Central memory CD8-positive, alpha-beta T cell (primary cell): ENCODE results near the gene SAG.
"Not testable (repeated sequence)": the region's sequence is repeated elsewhere in the genome, so short reads cannot be mapped to it uniquely, and the experiment has no call there.

Experiments used
- ATAC-seq: fragments of 150-1000 bp; cut with Tn5 transposase; replicated peaks from 2 replicates; pipeline ENCODE4 v1.10.0; 2022; ENCODE audit warnings: mild to moderate bottlenecking, moderate FRiP score, moderate number of reproducible peaks; ENCODE audit not compliant: poor library complexity, severe bottlenecking; ENCODE audit errors: extremely low read depth
- DNase-seq, 2 donors: peaks; one replicate each; pipeline ENCODE4 v3.0.0; 2021; ENCODE audit warnings: low spot score in 2 of 2
- H3K27ac Mint-ChIP-seq: one replicate; pipeline ENCODE4 v1.8.0; 2022; ENCODE audit warnings: low read depth, mild to moderate bottlenecking, moderate library complexity, mixed read lengths
- H3K27me3 Mint-ChIP-seq: one replicate; pipeline ENCODE4 v1.8.0; 2022; ENCODE audit warnings: mixed read lengths
- H3K36me3 Mint-ChIP-seq: one replicate; pipeline ENCODE4 v1.8.0; 2022; ENCODE audit warnings: mild to moderate bottlenecking, moderate library complexity, mixed read lengths; ENCODE audit not compliant: insufficient read depth
- H3K4me1 Mint-ChIP-seq: one replicate; pipeline ENCODE4 v1.8.0; 2022; ENCODE audit warnings: mixed read lengths
- H3K4me3 Mint-ChIP-seq: one replicate; pipeline ENCODE4 v1.8.0; 2022; ENCODE audit warnings: mild to moderate bottlenecking, moderate library complexity, mixed read lengths
- H3K9me3 Mint-ChIP-seq: one replicate; pipeline ENCODE4 v1.8.0; 2022; ENCODE audit warnings: mixed read lengths

SAG gene

GRCh38 chr2:233368756-233369155 is 61.1 kb downstream of the SAG start:
- Mint-ChIP-seq H3K27ac (no peak overlapping the region), H3K9me3 (peaks cover 2% of the 10 kb centered on the region), H3K36me3 (peaks cover 27% of the 10 kb centered on the region), H3K27me3 (no peaks in the 10 kb centered on the region), H3K4me1 (peaks cover 68% of the 10 kb centered on the region), H3K4me3 (no peak overlapping the region)
- DNase-seq (no peak), ATAC-seq (no peak)

DNA sequence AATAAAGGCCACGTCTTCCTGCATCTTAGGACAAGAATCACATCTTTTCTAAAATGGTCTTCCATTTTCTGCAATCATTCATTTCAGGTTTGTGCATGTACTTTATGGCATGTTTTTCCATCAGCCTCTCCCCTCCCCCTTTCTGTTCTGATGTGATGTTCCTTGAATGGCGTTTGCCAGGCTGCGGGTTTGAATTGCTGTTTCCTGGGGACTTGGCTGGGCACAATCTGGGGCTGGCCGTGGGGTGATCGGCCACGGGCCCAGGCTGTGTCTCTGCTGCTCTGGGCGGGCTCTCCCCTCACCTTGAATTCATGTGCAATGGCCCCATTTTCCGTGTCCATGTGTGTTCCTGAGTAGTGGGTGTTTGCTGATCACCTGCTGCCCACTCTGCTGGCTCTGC is 61.8 kb downstream of the SAG start:
- ATAC-seq (no peak), DNase-seq (no peak)
- Mint-ChIP-seq H3K36me3 (peaks cover 30% of the 10 kb centered on the region), H3K4me3 (no peak overlapping the region), H3K4me1 (peaks cover 61% of the 10 kb centered on the region), H3K27ac (peak overlapping the region; percentile 51), H3K27me3 (no peaks in the 10 kb centered on the region), H3K9me3 (no peaks in the 10 kb centered on the region)

- H3K9me3 Mint-ChIP-seq = no peaks in the 10 kb centered on the region
- H3K4me1 Mint-ChIP-seq = peaks cover 57% of the 10 kb centered on the region
- no peak for ATAC-seq
- no peak for DNase-seq
- H3K36me3 Mint-ChIP-seq = peaks cover 30% of the 10 kb centered on the region
- no peak overlapping the region for H3K4me3 Mint-ChIP-seq
- peak overlapping the region; percentile 51 for H3K27ac Mint-ChIP-seq
- H3K27me3 Mint-ChIP-seq = no peaks in the 10 kb centered on the region
These were observed 62.5 kb downstream of the SAG start for GRCh38 chr2:233369897-233370685.

- Mint-ChIP-seq H3K27ac (peak overlapping the region; percentile 41), H3K36me3 (peaks cover 29% of the 10 kb centered on the region), H3K4me3 (no peak overlapping the region), H3K27me3 (no peaks in the 10 kb centered on the region), H3K9me3 (no peaks in the 10 kb centered on the region), H3K4me1 (peaks cover 57% of the 10 kb centered on the region)
- DNase-seq (no peak), ATAC-seq (no peak)
These were observed 64.0 kb downstream of the SAG start for GRCh38 chr2:233371641-233372040.

- ATAC-seq (no peak), DNase-seq (no peak)
- Mint-ChIP-seq H3K4me3 (no peak overlapping the region), H3K27me3 (no peaks in the 10 kb centered on the region), H3K27ac (no peak overlapping the region), H3K4me1 (peaks cover 46% of the 10 kb centered on the region), H3K9me3 (no peaks in the 10 kb centered on the region), H3K36me3 (peaks cover 34% of the 10 kb centered on the region)
These were observed 65.2 kb downstream of the SAG start for GRCh38 chr2:233372855-233373254.

DNA sequence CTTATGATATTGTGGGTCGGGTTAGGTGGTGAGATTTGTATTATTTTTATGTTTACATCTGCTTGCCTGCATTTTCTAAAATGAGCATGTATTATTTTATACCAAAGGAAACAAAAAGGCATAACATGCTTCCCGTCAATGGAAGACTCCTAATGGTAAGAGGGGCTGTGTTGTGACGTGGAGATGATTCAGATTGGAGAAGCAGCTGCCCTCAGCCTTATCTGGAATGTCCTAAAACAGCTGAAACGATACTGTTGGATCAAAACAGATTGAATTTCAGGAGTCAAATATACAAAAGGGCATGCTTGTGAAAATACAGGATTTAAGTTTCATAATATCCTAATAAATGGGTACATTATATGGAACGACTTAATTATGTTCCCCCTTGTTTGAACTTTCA is 65.7 kb downstream of the SAG start:
- Mint-ChIP-seq H3K27me3 (no peaks in the 10 kb centered on the region), H3K4me3 (no peak overlapping the region), H3K36me3 (peaks cover 34% of the 10 kb centered on the region), H3K27ac (no peak overlapping the region), H3K9me3 (no peaks in the 10 kb centered on the region), H3K4me1 (peaks cover 45% of the 10 kb centered on the region)
- ATAC-seq (no peak), DNase-seq (no peak)

GRCh38 chr2:233374776-233375175 is 67.2 kb downstream of the SAG start:
- not testable (repeated sequence) for ATAC-seq, H3K9me3 Mint-ChIP-seq, H3K4me3 Mint-ChIP-seq, DNase-seq, H3K27ac Mint-ChIP-seq, H3K27me3 Mint-ChIP-seq
- peaks cover 34% of the 10 kb centered on the region for H3K36me3 Mint-ChIP-seq
- H3K4me1 Mint-ChIP-seq = peaks cover 46% of the 10 kb centered on the region

- H3K9me3 Mint-ChIP-seq = no peaks in the 10 kb centered on the region
- no peak for ATAC-seq
- H3K4me1 Mint-ChIP-seq = peaks cover 51% of the 10 kb centered on the region
- H3K27ac Mint-ChIP-seq = no peak overlapping the region
- no peak for DNase-seq
- no peaks in the 10 kb centered on the region for H3K27me3 Mint-ChIP-seq
- peaks cover 36% of the 10 kb centered on the region for H3K36me3 Mint-ChIP-seq
- H3K4me3 Mint-ChIP-seq = no peak overlapping the region
These were observed 68.1 kb downstream of the SAG start for GRCh38 chr2:233375490-233376314.

DNA sequence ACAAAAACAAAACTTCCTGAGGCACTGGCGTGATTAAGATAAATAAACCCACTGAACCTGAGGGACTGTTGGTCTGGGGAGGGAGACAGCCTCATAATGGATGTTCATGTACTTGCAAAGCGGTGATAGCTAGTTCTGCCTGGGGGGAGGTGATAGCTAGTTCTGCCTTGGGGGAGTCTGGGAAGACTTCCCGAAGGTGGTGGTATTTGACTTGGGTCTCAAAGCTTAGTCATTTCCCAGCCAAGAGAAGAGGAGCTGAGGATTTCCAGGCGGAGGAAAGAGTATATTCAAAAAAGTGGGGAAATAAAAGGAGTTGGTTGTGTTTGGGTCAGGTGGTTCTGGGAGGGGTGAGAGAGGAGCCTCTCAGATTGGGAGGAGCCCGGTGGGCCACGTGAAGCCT is 71.4 kb downstream of the SAG start:
- ATAC-seq = no peak
- peaks cover 66% of the 10 kb centered on the region for H3K4me1 Mint-ChIP-seq
- H3K27me3 Mint-ChIP-seq = no peaks in the 10 kb centered on the region
- H3K4me3 Mint-ChIP-seq = no peak overlapping the region
- H3K36me3 Mint-ChIP-seq = peaks cover 30% of the 10 kb centered on the region
- H3K9me3 Mint-ChIP-seq = no peaks in the 10 kb centered on the region
- no peak for DNase-seq
- H3K27ac Mint-ChIP-seq = peak overlapping the region; percentile 62

GRCh38 chr2:233379441-233379840 is 71.8 kb downstream of the SAG start:
- H3K4me1 Mint-ChIP-seq = peaks cover 70% of the 10 kb centered on the region
- peaks cover 30% of the 10 kb centered on the region for H3K36me3 Mint-ChIP-seq
- H3K27ac Mint-ChIP-seq = peak overlapping the region; percentile 62
- DNase-seq = no peak
- H3K27me3 Mint-ChIP-seq = no peaks in the 10 kb centered on the region
- H3K9me3 Mint-ChIP-seq = no peaks in the 10 kb centered on the region
- no peak overlapping the region for H3K4me3 Mint-ChIP-seq
- ATAC-seq = no peak

- peak overlapping the region; percentile 62 for H3K27ac Mint-ChIP-seq
- peaks cover 75% of the 10 kb centered on the region for H3K4me1 Mint-ChIP-seq
- peaks cover 28% of the 10 kb centered on the region for H3K36me3 Mint-ChIP-seq
- peak overlapping the region; percentile 33 for H3K4me3 Mint-ChIP-seq
- DNase-seq (no peak), ATAC-seq (peak; percentile 10)
- H3K9me3 Mint-ChIP-seq = no peaks in the 10 kb centered on the region
- no peaks in the 10 kb centered on the region for H3K27me3 Mint-ChIP-seq
These were observed 72.7 kb downstream of the SAG start for GRCh38 chr2:233380132-233380895.

- ATAC-seq (no peak), DNase-seq (no peak)
- Mint-ChIP-seq H3K9me3 (no peaks in the 10 kb centered on the region), H3K4me1 (peaks cover 75% of the 10 kb centered on the region), H3K27ac (peak overlapping the region; percentile 26), H3K4me3 (peak overlapping the region; percentile 33), H3K27me3 (no peaks in the 10 kb centered on the region), H3K36me3 (peaks cover 26% of the 10 kb centered on the region)
These were observed 73.5 kb downstream of the SAG start for GRCh38 chr2:233380995-233381637.
